HG03571 (cell line): ENCODE results near the gene UGT2B28.
"Not testable (repeated sequence)": the region's sequence is repeated elsewhere in the genome, so short reads cannot be mapped to it uniquely, and the experiment has no call there.

ENCODE experiments used
- ATAC-seq: cut with Tn5 transposase; IDR thresholded peaks from one replicate; pipeline ENCODE4 v1.9.1; 2021; ENCODE audit not compliant: unreplicated experiment

Gene UGT2B28

DNA sequence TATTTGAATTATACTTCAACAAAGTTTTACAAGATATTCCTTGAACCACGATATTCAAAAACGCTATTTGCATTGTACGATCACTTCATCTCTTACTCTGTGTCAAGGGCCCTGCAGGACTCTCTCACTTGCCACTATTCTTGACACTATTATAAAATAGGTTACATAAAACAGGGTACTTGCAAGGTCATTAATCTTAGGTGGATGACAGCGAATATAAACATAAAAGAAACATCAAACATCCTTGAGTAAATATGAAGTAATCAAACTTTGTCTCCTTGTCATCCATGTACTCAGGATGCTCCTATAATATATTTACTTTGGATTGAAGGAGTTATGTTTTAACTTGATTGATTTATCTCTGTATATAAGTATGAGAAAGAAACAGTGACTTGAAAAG is at the start of gene UGT2B28:
Gene UGT2B28 (plus strand): TSS at position 395 of the 400 bp plus-strand sequence. CDS start 26 bp downstream, outside the sequence.
- ATAC-seq = not testable (repeated sequence)

DNA sequence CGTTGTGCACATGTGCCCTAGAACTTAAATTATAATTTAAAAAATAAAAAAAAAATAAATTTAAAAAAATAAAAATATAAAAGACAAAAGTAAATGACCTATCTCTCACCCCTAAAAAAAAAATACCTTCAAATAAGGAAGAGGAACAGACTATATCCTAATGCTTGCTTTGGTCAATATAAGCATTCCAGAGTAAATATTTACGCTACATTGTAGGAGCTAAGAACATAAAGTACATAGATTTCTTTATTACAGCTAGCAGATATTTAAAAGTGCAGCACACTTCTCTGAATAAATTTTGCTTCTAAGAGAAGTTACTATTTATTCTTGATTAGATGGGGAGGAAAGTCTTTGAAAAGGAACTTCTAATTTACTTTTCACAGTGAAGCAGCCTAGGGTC is 41.2 kb upstream of the UGT2B28 start:
- no peak for ATAC-seq

DNA sequence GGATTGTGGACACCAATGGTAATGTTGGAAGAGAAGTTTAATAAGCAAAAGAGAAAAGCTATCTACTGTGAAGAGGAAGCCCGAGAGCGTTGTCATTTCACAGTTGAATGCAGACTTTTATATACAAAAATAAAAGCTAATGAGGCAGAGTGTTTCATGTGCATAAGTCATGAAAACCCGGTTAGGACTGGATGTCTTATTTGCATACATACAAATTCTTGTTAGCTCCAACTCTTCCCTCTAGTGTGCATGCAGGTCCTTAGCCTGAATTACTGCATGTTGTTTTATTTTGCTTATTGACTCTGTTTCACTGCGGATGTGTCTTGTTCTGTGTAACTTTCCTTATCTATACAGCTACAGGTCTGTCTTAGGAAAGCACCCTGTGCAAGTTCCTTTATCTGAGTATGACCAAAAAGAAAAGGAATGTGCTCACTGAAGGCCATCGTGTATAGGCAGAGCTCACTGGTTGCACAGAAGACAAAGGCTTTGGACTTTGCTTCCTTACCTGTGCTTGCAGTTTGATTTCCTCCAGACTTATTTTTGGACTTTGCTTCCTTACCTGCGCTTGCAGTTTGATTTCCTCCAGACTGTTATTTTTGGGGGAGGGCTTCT is 40.6 kb upstream of the UGT2B28 start:
- no peak for ATAC-seq

DNA sequence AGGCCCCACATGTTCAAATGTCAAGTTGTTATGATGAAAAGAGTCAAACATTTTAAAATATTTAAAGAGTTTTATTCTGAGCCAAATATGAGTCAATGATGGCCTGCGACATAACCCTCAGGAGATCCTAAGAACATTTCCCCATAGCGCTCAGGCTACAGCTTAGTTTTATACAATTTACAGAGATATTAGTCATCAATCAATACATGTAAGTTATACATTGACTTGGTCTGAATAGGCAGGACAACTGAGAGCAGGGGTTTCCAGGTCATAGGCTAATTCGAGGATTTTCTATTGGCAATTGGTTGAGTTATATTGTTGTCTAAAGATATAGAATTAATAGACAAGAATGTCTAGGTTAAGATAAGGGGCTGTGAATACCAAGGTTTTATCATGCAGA is 39.5 kb upstream of the UGT2B28 start:
- not testable (repeated sequence) for ATAC-seq

DNA sequence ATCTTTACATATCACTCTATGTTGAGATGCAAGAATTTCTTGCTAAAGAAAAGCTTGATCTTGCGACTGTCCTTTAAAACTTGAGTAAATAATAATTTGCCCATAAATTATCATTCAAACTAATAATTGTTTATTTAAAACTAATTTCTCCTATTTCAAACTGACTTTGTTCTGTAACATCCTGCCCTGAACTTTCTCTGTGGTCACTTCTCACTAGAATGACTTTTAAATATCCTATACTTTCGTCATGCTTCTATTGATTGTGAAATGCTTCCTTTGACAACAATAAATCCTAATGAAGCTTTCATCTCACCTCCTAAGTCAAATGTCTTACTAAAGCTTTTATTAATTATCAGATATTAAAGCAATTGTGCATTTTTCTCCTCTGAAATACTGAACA is 38.5 kb upstream of the UGT2B28 start:
- ATAC-seq = not testable (repeated sequence)

DNA sequence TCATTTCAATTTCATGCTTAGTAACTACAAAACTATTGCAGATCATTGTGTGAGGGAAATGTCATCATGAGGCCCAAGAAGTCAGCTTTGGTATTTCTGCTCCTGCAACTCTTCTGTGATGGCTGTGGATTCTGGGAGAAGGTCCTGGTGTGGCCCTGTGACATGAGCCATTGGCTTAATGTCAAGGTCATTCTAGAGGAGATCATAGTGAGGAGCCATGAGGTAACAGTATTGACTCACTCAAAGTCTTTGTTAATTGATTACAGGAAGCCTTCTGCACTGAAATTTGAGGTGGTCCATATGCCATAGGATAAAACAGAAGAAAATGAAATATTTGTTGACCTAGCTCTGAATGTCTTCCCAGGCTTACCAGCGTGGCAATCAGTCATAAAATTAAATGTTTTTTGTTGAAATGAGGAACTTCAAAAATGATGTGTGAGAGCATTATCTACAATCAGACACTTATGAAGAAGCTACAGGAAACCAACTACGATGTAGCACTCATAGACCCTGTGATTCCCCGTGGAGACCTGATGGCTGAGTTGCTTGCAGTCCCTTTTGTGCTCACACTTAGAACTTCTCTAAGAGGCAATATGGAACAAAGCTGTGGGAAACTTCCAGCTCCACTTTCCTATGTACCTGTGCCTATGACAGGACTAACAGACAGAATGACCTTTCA is 37.6 kb upstream of the UGT2B28 start:
- not testable (repeated sequence) for ATAC-seq

GRCh38 chr4:69250884-69251283 is 29.4 kb upstream of the UGT2B28 start:
- not testable (repeated sequence) for ATAC-seq

GRCh38 chr4:69253147-69253772 is 27.0 kb upstream of the UGT2B28 start:
- ATAC-seq = not testable (repeated sequence)

GRCh38 chr4:69268612-69269011 is 11.7 kb upstream of the UGT2B28 start:
- ATAC-seq = not testable (repeated sequence)

GRCh38 chr4:69296356-69296755 is 16.1 kb downstream of the UGT2B28 start:
- not testable (repeated sequence) for ATAC-seq

GRCh38 chr4:69308426-69309033 is 28.3 kb downstream of the UGT2B28 start:
- not testable (repeated sequence) for ATAC-seq

DNA sequence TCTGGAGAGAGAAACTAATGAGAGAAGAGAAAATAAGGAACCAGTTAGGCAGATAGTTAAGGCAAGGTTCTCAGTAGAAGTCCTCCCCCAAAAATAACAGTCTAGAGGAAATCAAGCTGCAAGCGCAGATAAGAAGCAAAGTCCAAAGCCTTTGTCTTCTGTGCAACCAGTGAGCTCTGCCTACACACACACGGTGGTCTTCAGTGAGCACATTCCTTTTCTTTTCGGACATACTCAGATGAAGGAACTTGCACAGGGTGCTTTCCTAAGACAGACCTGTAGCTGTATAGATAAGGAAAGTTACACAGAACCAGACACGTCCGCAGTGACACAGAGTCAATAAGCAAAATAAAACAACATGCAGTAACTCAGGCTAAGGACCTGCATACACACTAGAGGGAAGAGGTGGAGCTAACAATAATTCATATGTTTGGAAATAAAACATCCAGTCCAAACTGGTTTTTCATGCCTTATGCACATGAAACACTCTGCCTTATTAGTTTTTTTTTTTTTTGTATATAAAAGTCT is 29.3 kb downstream of the UGT2B28 start:
- ATAC-seq = not testable (repeated sequence)

- ATAC-seq = not testable (repeated sequence)
Observed at GRCh38 chr4:69310262-69310661, 30.0 kb downstream of the UGT2B28 start.

DNA sequence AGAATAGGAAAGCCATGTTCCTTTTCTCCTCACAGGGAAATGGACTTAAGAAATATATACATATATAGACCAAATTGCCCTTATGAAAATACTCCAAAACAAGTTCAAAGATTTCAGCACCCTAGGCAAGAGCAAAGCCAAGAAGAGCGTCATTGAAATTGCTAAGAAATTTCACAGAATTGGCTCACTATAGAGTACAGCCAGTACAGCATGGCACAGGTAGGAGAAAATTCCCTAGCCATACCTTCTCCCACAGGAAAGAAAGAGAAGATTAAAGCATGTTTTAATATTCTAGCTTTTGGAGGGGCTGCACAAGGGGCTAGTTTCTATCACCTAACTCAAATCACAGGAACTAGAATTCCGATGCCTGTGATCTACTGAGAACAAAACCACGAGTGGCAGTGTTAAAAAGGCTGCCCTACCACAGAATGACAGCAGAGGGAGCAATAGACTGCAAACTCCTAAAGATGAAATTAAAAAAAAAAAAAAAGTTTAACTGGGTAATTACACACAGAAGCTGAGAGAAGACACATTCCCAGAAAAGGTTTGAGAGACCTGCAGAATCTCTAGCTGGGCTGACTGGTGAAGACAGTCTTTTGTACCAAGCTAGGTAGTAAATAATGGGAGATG is 37.5 kb downstream of the UGT2B28 start:
- not testable (repeated sequence) for ATAC-seq

- no peak for ATAC-seq
Observed at GRCh38 chr4:69321153-69321729, 41.0 kb downstream of the UGT2B28 start.

GRCh38 chr4:69322055-69322454 is 41.8 kb downstream of the UGT2B28 start:
- ATAC-seq = no peak

- ATAC-seq = no peak
Observed at GRCh38 chr4:69323284-69323683, 43.0 kb downstream of the UGT2B28 start.

DNA sequence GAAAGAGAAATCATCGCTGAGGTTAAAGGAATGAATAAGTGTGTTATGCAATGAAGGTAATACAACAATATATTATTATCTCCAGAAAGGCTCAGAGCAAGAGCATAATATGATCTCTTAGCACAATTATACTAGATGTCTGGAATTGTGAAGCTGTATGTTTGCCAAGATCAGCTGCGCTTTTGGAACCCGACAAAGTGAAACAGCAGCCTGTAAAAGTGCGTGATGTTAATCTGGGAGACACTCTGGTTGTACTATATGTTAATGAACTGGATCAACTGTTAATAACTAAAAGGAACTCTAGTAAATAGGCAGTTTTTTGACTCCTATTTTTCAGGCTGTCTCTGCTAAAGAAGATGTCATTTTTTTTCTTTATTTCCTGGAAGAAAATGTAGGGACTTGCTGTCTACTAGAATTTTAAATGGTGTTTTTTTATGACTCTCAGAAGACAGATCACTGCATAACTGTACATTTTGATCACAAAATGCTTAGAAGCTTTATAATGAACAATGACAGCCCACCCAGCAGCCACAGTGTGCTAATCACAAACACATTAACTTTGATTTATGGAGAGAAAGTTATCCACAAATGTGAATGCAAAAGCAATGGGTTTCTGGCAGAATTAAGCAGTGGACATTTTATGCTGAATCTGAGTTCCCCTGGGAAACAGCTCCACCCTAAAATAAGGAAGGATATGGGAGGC is 50.2 kb downstream of the UGT2B28 start:
- no peak for ATAC-seq

GRCh38 chr4:69331304-69331703 is 51.0 kb downstream of the UGT2B28 start:
- not testable (repeated sequence) for ATAC-seq

DNA sequence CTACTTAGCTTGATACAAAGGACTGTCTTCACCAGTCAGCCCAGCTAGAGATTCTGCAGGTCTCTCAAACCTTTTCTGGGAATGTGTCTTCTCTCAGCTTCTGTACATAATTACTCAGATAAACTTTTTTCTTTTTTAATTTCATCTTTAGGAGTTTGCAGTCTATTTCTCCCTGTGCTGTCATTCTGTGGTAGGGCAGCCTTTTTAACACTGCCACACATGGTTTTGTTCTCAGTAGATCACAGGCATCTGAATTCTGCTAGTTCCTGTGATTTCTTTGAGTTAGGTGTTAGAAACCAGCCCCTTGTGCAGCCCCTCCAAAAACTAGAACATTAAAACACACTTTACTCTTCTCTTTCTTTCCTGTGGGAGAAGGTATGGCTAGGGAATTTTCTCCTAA is 55.2 kb downstream of the UGT2B28 start:
- ATAC-seq = not testable (repeated sequence)
